Measurements from ENCODE around the gene C20orf204. TPM values are rescaled to one million over a fixed set of nuclear protein-coding genes. Genes with fewer than 3 reads are reported as not detected.
"Not testable (repeated sequence)": the region's sequence is repeated elsewhere in the genome, so short reads cannot be mapped to it uniquely, and the experiment has no call there.

The C20orf204 gene
- total RNA-seq, 1 experiment from 2014 or later, result 0.87 TPM

- DNase-seq (ENCODE audit: extremely low read depth, low read depth), result no peak
Observed at GRCh38 chr20:64080813-64081623, 45.0 kb downstream of the C20orf204 start.

GRCh38 chr20:64081624-64081964 lies 45.6 kb downstream of the C20orf204 start:
- DNase-seq (ENCODE audit: extremely low read depth, low read depth), result no peak

GRCh38 chr20:64082126-64082731 lies 46.2 kb downstream of the C20orf204 start:
- DNase-seq (ENCODE audit: extremely low read depth, low read depth), result no peak

- DNase-seq (ENCODE audit: extremely low read depth, low read depth), result no peak
Observed at GRCh38 chr20:64082820-64083377, 46.9 kb downstream of the C20orf204 start.

GRCh38 chr20:64083378-64083803 lies 47.4 kb downstream of the C20orf204 start:
- DNase-seq (ENCODE audit: extremely low read depth, low read depth), result peak; percentile 72

- no peak for DNase-seq (ENCODE audit: extremely low read depth, low read depth)
Observed at GRCh38 chr20:64083804-64084684, 48.1 kb downstream of the C20orf204 start, which contains the start of gene LKAAEAR1. Gene LKAAEAR1 (minus strand): TSS chr20:64084398. CDS start chr20:64084219, 179 bp downstream.

- DNase-seq (ENCODE audit: extremely low read depth, low read depth), result no peak
Observed at GRCh38 chr20:64084685-64085152, 48.7 kb downstream of the C20orf204 start.

GRCh38 chr20:64086801-64087200 lies 50.8 kb downstream of the C20orf204 start:
- no peak for DNase-seq (ENCODE audit: extremely low read depth, low read depth)

GRCh38 chr20:64087226-64087825 lies 51.3 kb downstream of the C20orf204 start:
- DNase-seq (ENCODE audit: extremely low read depth, low read depth), result not testable (repeated sequence)

- not testable (repeated sequence) for DNase-seq (ENCODE audit: extremely low read depth, low read depth)
Observed at GRCh38 chr20:64088586-64088985, 52.6 kb downstream of the C20orf204 start.

Small RNA genes lying within 50 kb of the gene (small RNA-seq; reads per million reads assigned to genes)
- gene AL355803.1, result 0 reads per million in 2 experiments
- gene MIR6813, result 0 reads per million in 2 experiments

Other genes with a start within 250 kb of the C20orf204 start
- gene ZBTB46, start 204.9 kb upstream of the C20orf204 start, total RNA-seq (2014; rRNA removed; shearing (Covaris generic)), result 0.20 and 0.30 TPM in 2 replicates
- gene ABHD16B, start 174.7 kb upstream of the C20orf204 start, total RNA-seq (2014; rRNA removed; shearing (Covaris generic)), result not detected in 2 replicates
- gene TPD52L2, start 170.9 kb upstream of the C20orf204 start, total RNA-seq (2014; rRNA removed; shearing (Covaris generic)), result 97.6 and 103 TPM in 2 replicates
- 30.7 and 31.9 TPM in 2 replicates for gene DNAJC5, start 141.1 kb upstream of the C20orf204 start, total RNA-seq (2014; rRNA removed; shearing (Covaris generic))
- gene UCKL1, start 79.8 kb upstream of the C20orf204 start, total RNA-seq (2014; rRNA removed; shearing (Covaris generic)), result 17.9 and 18.5 TPM in 2 replicates
- 6.6 and 6.9 TPM in 2 replicates for gene ZNF512B, start 66.3 kb upstream of the C20orf204 start, total RNA-seq (2014; rRNA removed; shearing (Covaris generic))
- gene SAMD10, start 56.5 kb upstream of the C20orf204 start, total RNA-seq (2014; rRNA removed; shearing (Covaris generic)), result 2.6 and 3.6 TPM in 2 replicates
- 45.1 and 47.9 TPM in 2 replicates for gene PRPF6, start 55.0 kb upstream of the C20orf204 start, total RNA-seq (2014; rRNA removed; shearing (Covaris generic))
- gene SOX18, start 13.5 kb downstream of the C20orf204 start, total RNA-seq (2014; rRNA removed; shearing (Covaris generic)), result 0.77 and 1.7 TPM in 2 replicates
- gene TCEA2, start 27.0 kb downstream of the C20orf204 start, total RNA-seq (2014; rRNA removed; shearing (Covaris generic)), result 25.2 and 31.0 TPM in 2 replicates
- 12.6 and 15.0 TPM in 2 replicates for gene RGS19, start 43.3 kb downstream of the C20orf204 start, total RNA-seq (2014; rRNA removed; shearing (Covaris generic))
- 0.17 and 0.32 TPM in 2 replicates for gene OPRL1, start 43.9 kb downstream of the C20orf204 start, total RNA-seq (2014; rRNA removed; shearing (Covaris generic))
- gene LKAAEAR1, start 48.2 kb downstream of the C20orf204 start, total RNA-seq (2014; rRNA removed; shearing (Covaris generic)), result not detected in 2 replicates
- not detected in 2 replicates for gene NPBWR2, start 71.4 kb downstream of the C20orf204 start, total RNA-seq (2014; rRNA removed; shearing (Covaris generic))
- gene MYT1, start 128.3 kb downstream of the C20orf204 start, total RNA-seq (2014; rRNA removed; shearing (Covaris generic)), result not detected in 2 replicates
- gene PCMTD2, start 219.6 kb downstream of the C20orf204 start, total RNA-seq (2014; rRNA removed; shearing (Covaris generic)), result 37.8 and 45.1 TPM in 2 replicates

All from NCI-H460 (cell line).